GM12865 (cell line): ENCODE data around the gene MRPL10.

Experiments
- DNase-seq: peaks from one replicate; pipeline ENCODE4 v3.0.0; 2010; ENCODE audit warnings: low read depth
- H3K4me3 ChIP-seq: 2 replicates; pipeline ENCODE4 v1.5.1; 2011; ENCODE audit warnings: mild to moderate bottlenecking, low read depth, low read length, control low read depth
- TF ChIP-seq, protein P1 (sequence below): IDR thresholded peaks from 2 replicates; pipeline ENCODE4 v1.5.1; 2011; ENCODE audit warnings: low read length, control low read depth, low read depth, inconsistent platforms; ENCODE audit not compliant: insufficient read depth; ENCODE audit errors: missing control alignments

MRPL10 gene

GRCh38 chr17:47869114-47869513 is 37.8 kb upstream of the MRPL10 start:
- H3K4me3 ChIP-seq: no peak overlapping the region
- TF ChIP-seq, protein P1, sequence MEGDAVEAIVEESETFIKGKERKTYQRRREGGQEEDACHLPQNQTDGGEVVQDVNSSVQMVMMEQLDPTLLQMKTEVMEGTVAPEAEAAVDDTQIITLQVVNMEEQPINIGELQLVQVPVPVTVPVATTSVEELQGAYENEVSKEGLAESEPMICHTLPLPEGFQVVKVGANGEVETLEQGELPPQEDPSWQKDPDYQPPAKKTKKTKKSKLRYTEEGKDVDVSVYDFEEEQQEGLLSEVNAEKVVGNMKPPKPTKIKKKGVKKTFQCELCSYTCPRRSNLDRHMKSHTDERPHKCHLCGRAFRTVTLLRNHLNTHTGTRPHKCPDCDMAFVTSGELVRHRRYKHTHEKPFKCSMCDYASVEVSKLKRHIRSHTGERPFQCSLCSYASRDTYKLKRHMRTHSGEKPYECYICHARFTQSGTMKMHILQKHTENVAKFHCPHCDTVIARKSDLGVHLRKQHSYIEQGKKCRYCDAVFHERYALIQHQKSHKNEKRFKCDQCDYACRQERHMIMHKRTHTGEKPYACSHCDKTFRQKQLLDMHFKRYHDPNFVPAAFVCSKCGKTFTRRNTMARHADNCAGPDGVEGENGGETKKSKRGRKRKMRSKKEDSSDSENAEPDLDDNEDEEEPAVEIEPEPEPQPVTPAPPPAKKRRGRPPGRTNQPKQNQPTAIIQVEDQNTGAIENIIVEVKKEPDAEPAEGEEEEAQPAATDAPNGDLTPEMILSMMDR: no peak
- no peak for DNase-seq

DNA sequence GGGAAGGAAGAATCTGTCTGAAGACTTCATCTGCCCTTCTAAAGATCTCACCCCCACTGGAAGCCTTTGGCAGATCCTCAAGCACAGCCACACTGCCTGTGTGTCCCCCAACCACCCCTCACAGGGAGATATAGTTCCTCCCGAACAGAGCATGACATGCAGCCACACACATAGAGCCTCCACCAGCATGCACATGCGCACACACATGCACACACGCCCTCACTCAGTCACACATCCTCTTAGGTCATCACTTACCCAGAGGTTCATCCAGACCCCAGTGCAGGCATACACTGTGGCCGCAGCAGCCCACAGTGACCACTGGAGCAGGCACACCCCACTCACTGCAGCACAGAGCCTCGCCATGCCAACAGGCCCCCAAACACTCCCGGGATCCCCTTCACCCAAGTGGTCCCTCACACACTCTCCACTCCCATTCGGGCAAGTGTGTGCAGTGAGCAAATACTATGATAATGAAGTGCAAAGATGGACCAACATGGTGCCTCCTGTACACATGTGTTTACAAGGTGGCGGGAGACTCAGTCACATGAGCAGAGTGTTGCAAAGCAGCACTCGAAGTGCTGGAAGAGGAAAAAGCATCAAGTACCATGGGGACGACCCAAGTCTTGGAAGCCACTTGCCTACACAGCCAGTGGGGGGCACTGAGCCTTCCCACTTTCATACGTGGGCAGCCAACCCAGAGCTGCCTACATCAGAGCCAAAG is 36.6 kb upstream of the MRPL10 start:
- TF ChIP-seq, protein P1: no peak
- no peak overlapping the region for H3K4me3 ChIP-seq
- no peak for DNase-seq

- TF ChIP-seq, protein P1: no peak
- no peak for DNase-seq
- no peak overlapping the region for H3K4me3 ChIP-seq
Measured at GRCh38 chr17:47866941-47867340, 35.6 kb upstream of the MRPL10 start.

DNA sequence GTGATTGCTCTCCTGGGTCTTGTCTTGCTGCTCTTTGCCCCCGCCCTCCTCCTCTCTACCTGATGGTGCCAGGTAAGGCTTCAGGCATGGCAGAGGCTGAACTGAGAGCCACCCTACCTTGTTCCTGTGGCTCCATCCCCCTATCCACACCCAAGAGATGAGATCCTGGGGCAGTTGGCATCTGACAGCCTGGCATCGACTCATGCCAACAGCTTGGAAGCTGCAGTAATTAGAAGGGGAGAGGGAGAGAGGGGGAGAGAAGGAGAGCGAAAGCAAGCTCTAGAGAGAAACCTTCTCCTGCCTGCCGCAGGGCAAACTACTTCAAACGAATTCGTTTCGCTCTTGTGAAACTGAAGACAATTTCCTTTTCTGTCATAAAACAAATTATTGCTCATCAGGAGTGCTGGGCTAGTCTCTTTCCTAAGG is 33.5 kb upstream of the MRPL10 start:
- no peak overlapping the region for H3K4me3 ChIP-seq
- DNase-seq: no peak
- TF ChIP-seq, protein P1: no peak

DNA sequence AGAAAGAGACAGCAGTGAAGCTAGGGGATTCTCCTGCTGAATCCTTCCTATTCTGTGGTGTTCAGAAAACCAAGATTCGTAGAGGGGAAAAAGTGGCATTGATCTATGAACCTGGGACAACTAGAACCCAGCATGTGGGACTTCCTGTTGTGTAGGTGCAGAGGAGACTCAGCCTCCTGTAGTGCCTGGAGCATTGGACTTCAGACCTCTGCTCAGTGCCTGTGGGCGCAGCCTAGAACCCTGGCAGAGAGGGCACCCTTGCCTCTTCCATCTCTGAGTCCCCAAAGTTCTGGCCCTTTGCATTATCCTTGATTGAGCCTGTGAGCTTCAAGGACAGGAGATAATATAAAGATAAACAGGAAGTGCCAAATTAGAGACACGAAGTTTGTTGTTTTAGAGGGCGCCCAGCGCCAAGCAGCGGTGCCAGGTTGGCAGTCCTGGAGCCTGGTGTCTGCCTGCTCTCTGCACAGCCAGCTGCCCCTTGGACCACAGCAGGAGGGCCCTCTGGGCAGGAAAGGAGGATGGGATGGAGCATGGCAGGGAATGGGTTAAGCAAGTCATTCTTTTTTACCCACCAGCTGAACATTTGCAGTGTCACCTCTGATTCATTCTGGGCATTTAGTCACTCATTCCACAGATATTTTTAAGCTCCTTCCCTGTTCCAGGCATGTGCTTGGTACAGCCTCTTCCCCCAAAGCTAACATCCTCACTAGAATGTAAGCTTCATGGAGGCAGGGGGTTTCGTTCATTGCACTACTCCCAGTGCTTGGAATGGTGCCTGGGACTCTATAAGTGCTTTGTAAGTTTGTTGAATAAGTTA is 31.5 kb upstream of the MRPL10 start:
- no peak overlapping the region for H3K4me3 ChIP-seq
- TF ChIP-seq, protein P1: no peak
- DNase-seq: no peak

DNA sequence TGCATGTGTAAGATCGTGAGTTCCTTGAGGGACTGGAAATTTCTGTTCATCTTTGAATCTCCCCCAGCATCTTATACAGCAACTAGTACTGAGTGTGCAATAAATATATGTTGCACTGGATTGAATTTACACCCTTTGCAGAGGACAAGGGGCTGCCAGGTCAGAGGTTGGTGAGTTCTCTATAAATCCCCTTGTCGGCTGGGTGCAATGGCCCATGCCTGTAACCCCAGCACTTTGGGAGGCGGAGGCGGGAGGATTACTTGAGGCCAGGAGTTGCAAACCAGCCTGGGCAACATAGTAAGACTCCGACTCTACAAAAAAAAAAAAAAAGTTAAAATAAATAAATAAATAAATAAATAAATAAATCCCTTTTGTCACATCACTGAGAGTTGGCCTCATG is 29.0 kb upstream of the MRPL10 start:
- DNase-seq: no peak
- TF ChIP-seq, protein P1: no peak
- H3K4me3 ChIP-seq: no peak overlapping the region
